Measurements from ENCODE around the gene SLC22A4. TPM values are rescaled to one million over a fixed set of nuclear protein-coding genes. Genes with fewer than 3 reads are reported as not detected.

SLC22A4 gene
- total RNA-seq (2022; extraction: Qiagen RNA extraction) = 4.8 to 6.3 TPM (median 5.4 TPM) in 5 replicates

DNA sequence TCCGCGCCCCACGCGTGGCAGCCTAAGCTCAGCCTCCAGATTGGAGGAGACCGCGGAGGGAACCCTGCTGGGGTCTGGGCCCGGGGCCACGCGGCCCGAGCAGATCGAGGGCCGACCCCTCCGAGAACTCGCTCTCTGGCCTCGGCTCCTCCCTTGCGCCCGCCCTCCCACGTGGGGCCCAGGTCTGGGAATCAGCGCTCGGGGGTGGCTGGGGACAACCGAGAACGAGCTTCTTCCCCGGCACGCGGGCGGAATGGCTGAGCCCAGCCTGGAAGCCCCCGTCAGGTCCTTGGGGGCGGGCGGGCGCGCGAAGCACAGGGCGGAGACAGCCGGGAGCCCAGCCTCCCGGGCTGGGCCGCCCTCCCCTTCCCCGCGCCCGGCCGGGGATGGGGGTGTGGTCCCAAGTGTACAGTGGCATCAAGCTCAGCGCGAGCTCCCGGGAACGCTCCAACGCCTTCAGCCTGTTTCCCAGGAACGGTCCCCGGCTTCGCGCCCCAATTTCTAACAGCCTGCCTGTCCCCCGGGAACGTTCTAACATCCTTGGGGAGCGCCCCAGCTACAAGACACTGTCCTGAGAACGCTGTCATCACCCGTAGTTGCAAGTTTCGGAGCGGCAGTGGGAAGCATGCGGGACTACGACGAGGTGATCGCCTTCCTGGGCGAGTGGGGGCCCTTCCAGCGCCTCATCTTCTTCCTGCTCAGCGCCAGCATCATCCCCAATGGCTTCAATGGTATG, at the start of gene SLC22A4:
TSS of gene SLC22A4 (plus strand) at position 403 of the 736 bp plus-strand sequence. CDS start at position 626, 223 bp downstream.

DNA sequence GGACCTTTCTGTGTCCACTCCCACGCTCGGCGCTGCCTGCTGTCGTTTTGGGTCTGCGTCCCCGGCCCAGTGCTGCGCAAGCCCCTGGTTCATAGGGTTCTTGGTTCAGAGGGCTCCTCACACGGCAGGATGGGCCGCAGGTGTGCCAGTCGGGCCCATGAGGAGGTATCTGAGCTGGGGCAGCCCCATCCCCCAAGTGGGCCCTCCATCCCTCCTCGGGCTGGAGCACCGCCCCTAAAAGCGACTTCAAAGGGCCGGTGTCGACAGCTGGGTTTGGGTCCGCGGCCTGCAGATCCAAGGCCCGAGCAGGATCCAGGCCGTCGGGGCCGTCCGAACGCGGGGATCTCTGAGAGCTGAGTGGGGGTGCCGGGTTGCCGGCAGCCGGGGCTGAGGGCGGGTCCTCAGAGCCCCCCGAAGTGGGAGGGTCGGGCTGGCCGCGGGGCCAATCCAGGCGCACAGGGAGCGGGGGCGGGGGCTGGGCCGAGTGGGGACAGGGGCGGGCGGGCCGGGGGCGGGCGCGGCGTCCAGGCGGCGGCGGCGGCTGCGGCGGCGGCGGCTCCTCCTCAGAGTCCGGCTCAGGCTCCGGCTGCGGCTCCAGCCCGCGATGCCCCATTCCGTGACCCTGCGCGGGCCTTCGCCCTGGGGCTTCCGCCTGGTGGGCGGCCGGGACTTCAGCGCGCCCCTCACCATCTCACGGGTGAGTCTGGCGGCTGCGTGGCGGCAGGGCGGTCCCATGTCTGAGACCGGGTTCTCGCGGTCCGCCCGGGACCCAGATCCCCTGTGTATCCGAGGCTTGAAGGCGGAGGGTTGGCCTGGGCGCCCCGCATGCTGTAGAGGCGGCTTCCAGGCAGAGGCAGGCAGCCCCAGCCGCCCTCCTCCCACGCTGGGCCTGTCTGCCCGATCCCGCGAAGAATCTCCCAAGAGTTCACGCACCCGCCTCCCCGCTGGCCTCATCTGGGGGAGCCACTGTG, 36.8 kb upstream of the SLC22A4 start, which contains the start of gene PDLIM4:
TSS of gene PDLIM4 (plus strand) at position 566 of the 971 bp plus-strand sequence. CDS start at position 605, 39 bp downstream.

DNA sequence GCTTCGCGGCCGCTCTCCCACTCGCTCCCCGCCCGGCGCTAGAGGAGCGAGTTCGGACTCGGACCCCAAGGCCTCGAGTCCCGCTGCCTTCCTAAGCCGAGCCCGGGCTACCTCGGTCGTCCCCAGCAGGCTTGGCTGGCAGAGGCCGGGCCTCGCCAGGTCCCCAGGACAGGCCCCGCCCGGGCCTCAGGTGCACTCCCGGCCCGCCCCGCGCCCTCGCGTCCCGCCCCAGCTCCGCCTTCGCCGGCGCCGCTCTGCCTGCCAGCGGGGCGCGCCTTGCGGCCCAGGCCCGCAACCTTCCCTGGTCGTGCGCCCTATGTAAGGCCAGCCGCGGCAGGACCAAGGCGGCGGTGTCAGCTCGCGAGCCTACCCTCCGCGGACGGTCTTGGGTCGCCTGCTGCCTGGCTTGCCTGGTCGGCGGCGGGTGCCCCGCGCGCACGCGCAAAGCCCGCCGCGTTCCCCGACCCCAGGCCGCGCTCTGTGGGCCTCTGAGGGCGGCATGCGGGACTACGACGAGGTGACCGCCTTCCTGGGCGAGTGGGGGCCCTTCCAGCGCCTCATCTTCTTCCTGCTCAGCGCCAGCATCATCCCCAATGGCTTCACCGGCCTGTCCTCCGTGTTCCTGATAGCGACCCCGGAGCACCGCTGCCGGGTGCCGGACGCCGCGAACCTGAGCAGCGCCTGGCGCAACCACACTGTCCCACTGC, 75.4 kb downstream of the SLC22A4 start, which contains the start of gene SLC22A5:
TSS of gene SLC22A5 (plus strand) at position 237 of the 707 bp plus-strand sequence. CDS start at position 500, 263 bp downstream.

Other genes starting within 250 kb of the SLC22A4 start
- gene IL3, start 233.7 kb upstream of the SLC22A4 start, total RNA-seq (2022; extraction: Qiagen RNA extraction) = not detected in 5 replicates
- 0.14 to 0.21 TPM (median 0.16 TPM) in 3 of 5 replicates, not detected in the others for gene CSF2, start 220.6 kb upstream of the SLC22A4 start, total RNA-seq (2022; extraction: Qiagen RNA extraction)
- gene P4HA2, start 66.5 kb upstream of the SLC22A4 start, total RNA-seq (2022; extraction: Qiagen RNA extraction) = 43.6 to 56.5 TPM (median 49.4 TPM) in 5 replicates
- gene PDLIM4, start 36.7 kb upstream of the SLC22A4 start, total RNA-seq (2022; extraction: Qiagen RNA extraction) = 0.59 to 1.5 TPM (median 1.0 TPM) in 5 replicates
- gene SLC22A5, start 75.3 kb downstream of the SLC22A4 start, total RNA-seq (2022; extraction: Qiagen RNA extraction) = 50.3 to 69.0 TPM (median 66.0 TPM) in 5 replicates
- gene IRF1, start 196.4 kb downstream of the SLC22A4 start, total RNA-seq (2022; extraction: Qiagen RNA extraction) = 22.5 to 31.8 TPM (median 29.8 TPM) in 5 replicates
- gene IL5, start 249.1 kb downstream of the SLC22A4 start, total RNA-seq (2022; extraction: Qiagen RNA extraction) = 0.47 TPM in 1 of 5 replicates, not detected in the others